ENCODE results near the gene LZTR1.

The LZTR1 gene

DNA sequence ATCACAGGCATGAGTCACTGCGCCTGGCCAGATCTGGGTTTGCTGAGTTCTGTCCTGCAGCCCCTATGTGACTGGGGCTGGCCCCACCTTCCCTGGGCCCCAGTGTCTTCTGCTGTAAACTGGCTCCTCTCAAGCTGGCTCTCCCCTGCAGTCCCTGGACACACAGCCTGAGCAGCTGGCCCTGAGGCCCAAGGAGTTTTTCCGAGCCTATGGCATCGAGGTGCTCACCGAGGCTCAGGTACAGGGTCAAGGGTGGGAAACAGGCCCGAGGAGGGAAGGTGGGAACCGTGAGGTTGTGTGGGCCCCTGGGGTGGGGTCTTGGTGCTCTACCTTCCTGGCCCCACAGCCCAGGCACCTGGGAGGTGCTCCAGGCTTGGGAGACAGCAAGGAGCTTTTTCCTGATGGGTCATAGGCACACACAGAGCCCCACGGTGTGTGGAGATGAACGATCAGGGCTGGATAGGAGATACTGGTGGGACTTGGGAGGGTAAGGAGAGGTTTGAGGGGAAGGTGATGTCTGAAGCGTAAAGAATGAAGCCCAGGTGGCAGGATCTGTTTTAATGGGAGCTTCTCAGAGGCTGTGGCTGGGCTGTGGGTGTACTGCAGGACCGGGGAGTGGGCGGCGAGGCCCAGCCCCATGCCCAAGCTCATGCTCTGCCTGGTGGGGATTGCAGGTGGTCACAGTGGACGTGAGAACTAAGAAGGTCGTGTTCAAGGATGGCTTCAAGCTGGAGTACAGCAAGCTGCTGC is 6.4 kb upstream of the LZTR1 start:
- peaks cover 11% of the 10 kb centered on the region for H3K27me3 Mint-ChIP-seq
- ATAC-seq (replicated peaks; ENCODE audit: extremely low read depth, poor library complexity, severe bottlenecking) (no peak), DNase-seq (ENCODE audit: low spot score in 2 of 2) (no peak)
- H3K27ac Mint-ChIP-seq (ENCODE audit: low read depth), result no peak overlapping the region
- no peaks in the 10 kb centered on the region for H3K9me3 Mint-ChIP-seq
- H3K36me3 Mint-ChIP-seq (ENCODE audit: insufficient read depth), result peaks cover 2% of the 10 kb centered on the region
- no peak overlapping the region for H3K4me3 Mint-ChIP-seq
- peaks cover 10% of the 10 kb centered on the region for H3K4me1 Mint-ChIP-seq

DNA sequence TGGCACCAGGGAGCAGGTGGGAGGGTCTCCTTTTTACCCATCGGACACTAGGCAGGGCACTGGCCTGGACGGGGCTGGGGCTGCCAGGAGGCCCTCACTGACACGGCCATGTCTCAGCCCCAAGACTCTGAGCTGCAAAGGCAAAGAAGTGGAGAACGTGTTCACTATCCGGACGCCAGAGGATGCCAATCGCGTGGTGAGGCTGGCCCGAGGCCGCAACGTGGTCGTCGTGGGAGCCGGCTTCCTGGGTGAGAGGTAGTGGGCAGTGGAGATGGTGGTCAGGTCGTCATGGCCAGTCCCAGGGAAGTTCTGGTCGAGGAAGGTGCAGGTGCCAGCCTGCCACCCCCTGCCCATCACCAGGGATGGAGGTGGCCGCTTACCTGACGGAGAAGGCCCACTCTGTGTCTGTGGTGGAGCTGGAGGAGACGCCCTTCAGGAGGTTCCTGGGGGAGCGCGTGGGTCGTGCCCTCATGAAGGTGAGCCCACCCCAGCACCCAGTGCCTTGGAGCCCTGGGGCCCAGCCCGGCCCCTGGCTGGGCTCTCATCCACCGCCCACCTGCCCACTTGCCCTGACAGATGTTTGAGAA is 5.7 kb upstream of the LZTR1 start:
- Mint-ChIP-seq H3K9me3 (no peaks in the 10 kb centered on the region), H3K4me1 (peaks cover 13% of the 10 kb centered on the region), H3K27me3 (peaks cover 11% of the 10 kb centered on the region), H3K36me3 (ENCODE audit: insufficient read depth) (peaks cover 5% of the 10 kb centered on the region), H3K4me3 (no peak overlapping the region), H3K27ac (ENCODE audit: low read depth) (no peak overlapping the region)
- ATAC-seq (replicated peaks; ENCODE audit: extremely low read depth, poor library complexity, severe bottlenecking) (no peak), DNase-seq (ENCODE audit: low spot score in 2 of 2) (no peak)

- Mint-ChIP-seq H3K27me3 (peaks cover 11% of the 10 kb centered on the region), H3K36me3 (ENCODE audit: insufficient read depth) (peaks cover 10% of the 10 kb centered on the region), H3K27ac (ENCODE audit: low read depth) (no peak overlapping the region), H3K9me3 (no peaks in the 10 kb centered on the region), H3K4me1 (peaks cover 16% of the 10 kb centered on the region), H3K4me3 (no peak overlapping the region)
- DNase-seq (ENCODE audit: low spot score in 2 of 2), result no peak
- ATAC-seq (replicated peaks; ENCODE audit: extremely low read depth, poor library complexity, severe bottlenecking), result no peak
These were observed 5.1 kb upstream of the LZTR1 start for GRCh38 chr22:20977019-20977418.

DNA sequence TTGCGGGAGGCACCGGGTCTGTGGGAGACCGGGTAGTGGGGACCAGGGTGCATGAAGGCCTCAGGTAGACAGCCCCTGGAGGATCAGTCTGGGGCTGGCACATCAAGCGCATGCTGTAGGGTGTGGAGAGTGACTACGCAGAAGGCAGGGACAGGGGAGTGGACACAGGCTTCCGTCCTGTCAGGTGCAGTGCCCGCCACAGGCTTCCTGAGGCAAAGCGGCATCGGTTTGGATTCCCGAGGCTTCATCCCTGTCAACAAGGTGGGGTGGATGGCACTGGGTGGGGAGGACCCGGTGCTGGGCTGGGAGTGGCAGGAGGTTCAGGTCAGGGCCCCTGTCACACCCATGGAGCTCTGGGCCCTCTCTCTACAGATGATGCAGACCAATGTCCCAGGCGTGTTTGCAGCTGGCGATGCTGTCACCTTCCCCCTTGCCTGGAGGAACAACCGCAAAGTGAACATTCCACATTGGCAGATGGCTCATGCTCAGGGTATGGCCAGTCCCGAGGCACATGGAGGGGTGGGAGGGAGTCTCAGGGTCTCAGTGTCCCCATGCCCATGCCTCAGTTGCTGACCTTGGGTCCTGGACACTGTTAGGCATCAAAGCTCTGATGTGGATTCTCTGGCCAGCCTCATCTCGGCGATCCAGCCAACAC is 4.5 kb upstream of the LZTR1 start:
- peaks cover 13% of the 10 kb centered on the region for H3K36me3 Mint-ChIP-seq (ENCODE audit: insufficient read depth)
- DNase-seq (ENCODE audit: low spot score in 2 of 2) (no peak), ATAC-seq (replicated peaks; ENCODE audit: extremely low read depth, poor library complexity, severe bottlenecking) (no peak)
- H3K27ac Mint-ChIP-seq (ENCODE audit: low read depth), result no peak overlapping the region
- H3K9me3 Mint-ChIP-seq, result no peaks in the 10 kb centered on the region
- H3K4me1 Mint-ChIP-seq, result peaks cover 20% of the 10 kb centered on the region
- H3K4me3 Mint-ChIP-seq, result no peak overlapping the region
- H3K27me3 Mint-ChIP-seq, result peaks cover 11% of the 10 kb centered on the region

DNA sequence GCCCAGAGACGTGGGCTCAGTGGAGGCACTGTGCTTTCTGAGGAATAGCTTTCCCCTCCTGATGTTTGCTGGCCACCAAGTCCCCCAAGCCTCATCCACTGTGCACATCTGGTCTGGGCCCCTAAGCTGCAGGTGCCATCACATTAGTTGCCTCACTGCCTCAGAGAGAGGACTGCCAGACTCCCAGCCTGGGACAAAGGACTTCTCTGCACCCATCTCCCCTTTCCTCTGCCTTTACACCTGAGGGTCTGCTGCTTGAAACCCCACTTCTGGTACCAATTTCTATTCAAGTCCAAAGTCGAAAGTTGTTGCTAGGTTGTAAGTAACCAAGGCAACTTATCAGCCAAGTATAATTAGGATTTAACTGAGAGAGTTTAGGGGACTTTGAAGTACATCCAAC is 3.7 kb upstream of the LZTR1 start:
- Mint-ChIP-seq H3K4me1 (peaks cover 25% of the 10 kb centered on the region), H3K9me3 (no peaks in the 10 kb centered on the region), H3K36me3 (ENCODE audit: insufficient read depth) (peaks cover 15% of the 10 kb centered on the region), H3K27me3 (peaks cover 11% of the 10 kb centered on the region), H3K27ac (ENCODE audit: low read depth) (no peak overlapping the region), H3K4me3 (no peak overlapping the region)
- DNase-seq (ENCODE audit: low spot score in 2 of 2) (no peak), ATAC-seq (replicated peaks; ENCODE audit: extremely low read depth, poor library complexity, severe bottlenecking) (no peak)

GRCh38 chr22:20979243-20979809 is 2.8 kb upstream of the LZTR1 start:
- Mint-ChIP-seq H3K4me1 (peaks cover 33% of the 10 kb centered on the region), H3K36me3 (ENCODE audit: insufficient read depth) (peaks cover 17% of the 10 kb centered on the region), H3K27me3 (peaks cover 11% of the 10 kb centered on the region), H3K27ac (ENCODE audit: low read depth) (peak overlapping the region; percentile 75), H3K9me3 (no peaks in the 10 kb centered on the region), H3K4me3 (no peak overlapping the region)
- DNase-seq (ENCODE audit: low spot score in 2 of 2) (no peak), ATAC-seq (replicated peaks; ENCODE audit: extremely low read depth, poor library complexity, severe bottlenecking) (no peak)

GRCh38 chr22:20979940-20980453 is 2.1 kb upstream of the LZTR1 start:
- Mint-ChIP-seq H3K27me3 (peaks cover 11% of the 10 kb centered on the region), H3K9me3 (no peaks in the 10 kb centered on the region), H3K4me3 (no peak overlapping the region), H3K27ac (ENCODE audit: low read depth) (peak overlapping the region; percentile 86), H3K36me3 (ENCODE audit: insufficient read depth) (peaks cover 17% of the 10 kb centered on the region), H3K4me1 (peaks cover 33% of the 10 kb centered on the region)
- no peak for ATAC-seq (replicated peaks; ENCODE audit: extremely low read depth, poor library complexity, severe bottlenecking)
- DNase-seq (ENCODE audit: low spot score in 2 of 2), result no peak

DNA sequence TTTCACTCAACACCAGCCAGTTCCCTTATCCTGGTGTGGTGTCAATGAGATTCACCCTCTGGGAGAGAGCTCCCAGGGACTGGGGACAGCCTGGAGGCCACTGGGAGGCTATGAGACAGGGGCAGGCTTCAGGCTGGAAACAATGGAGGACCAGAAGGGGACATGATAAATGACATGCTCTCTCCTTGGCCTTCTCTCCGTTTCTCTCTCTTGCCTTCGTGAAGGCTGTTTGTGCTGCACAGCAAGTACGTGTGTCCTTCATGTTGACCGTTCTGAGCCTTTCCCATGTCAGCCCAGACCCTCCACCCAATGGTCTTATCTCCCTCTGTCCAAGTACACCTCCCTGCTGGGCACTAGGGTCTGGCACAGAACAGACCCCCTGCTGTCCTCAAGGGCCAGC is 1.6 kb upstream of the LZTR1 start:
- Mint-ChIP-seq H3K27me3 (peaks cover 8% of the 10 kb centered on the region), H3K9me3 (no peaks in the 10 kb centered on the region), H3K27ac (ENCODE audit: low read depth) (peak overlapping the region; percentile 86), H3K36me3 (ENCODE audit: insufficient read depth) (peaks cover 17% of the 10 kb centered on the region), H3K4me1 (peaks cover 33% of the 10 kb centered on the region), H3K4me3 (peak overlapping the region; percentile 90)
- DNase-seq (ENCODE audit: low spot score in 2 of 2) (no peak), ATAC-seq (replicated peaks; ENCODE audit: extremely low read depth, poor library complexity, severe bottlenecking) (no peak)

GRCh38 chr22:20980938-20981722 is 967 bp upstream of the LZTR1 start:
- DNase-seq (ENCODE audit: low spot score in 2 of 2) (no peak), ATAC-seq (replicated peaks; ENCODE audit: extremely low read depth, poor library complexity, severe bottlenecking) (no peak)
- Mint-ChIP-seq H3K4me3 (peak overlapping the region; percentile 90), H3K36me3 (ENCODE audit: insufficient read depth) (peaks cover 17% of the 10 kb centered on the region), H3K4me1 (peaks cover 33% of the 10 kb centered on the region), H3K9me3 (no peaks in the 10 kb centered on the region), H3K27me3 (peaks cover 1% of the 10 kb centered on the region), H3K27ac (ENCODE audit: low read depth) (peak overlapping the region; percentile 86)

GRCh38 chr22:20982563-20982882 is 426 bp downstream of the LZTR1 start:
- peaks cover 26% of the 10 kb centered on the region for H3K36me3 Mint-ChIP-seq (ENCODE audit: insufficient read depth)
- DNase-seq (ENCODE audit: low spot score in 2 of 2), result no peak
- H3K27me3 Mint-ChIP-seq, result no peaks in the 10 kb centered on the region
- no peaks in the 10 kb centered on the region for H3K9me3 Mint-ChIP-seq
- ATAC-seq (replicated peaks; ENCODE audit: extremely low read depth, poor library complexity, severe bottlenecking), result no peak
- H3K4me3 Mint-ChIP-seq, result peak overlapping the region; percentile 90
- peaks cover 33% of the 10 kb centered on the region for H3K4me1 Mint-ChIP-seq
- H3K27ac Mint-ChIP-seq (ENCODE audit: low read depth), result peak overlapping the region; percentile 86

- Mint-ChIP-seq H3K4me1 (peaks cover 33% of the 10 kb centered on the region), H3K36me3 (ENCODE audit: insufficient read depth) (peaks cover 28% of the 10 kb centered on the region), H3K4me3 (peak overlapping the region; percentile 90), H3K27ac (ENCODE audit: low read depth) (peak overlapping the region; percentile 86), H3K27me3 (no peaks in the 10 kb centered on the region), H3K9me3 (no peaks in the 10 kb centered on the region)
- no peak for DNase-seq (ENCODE audit: low spot score in 2 of 2)
- no peak for ATAC-seq (replicated peaks; ENCODE audit: extremely low read depth, poor library complexity, severe bottlenecking)
These were observed 1.1 kb downstream of the LZTR1 start for GRCh38 chr22:20983081-20983771.

DNA sequence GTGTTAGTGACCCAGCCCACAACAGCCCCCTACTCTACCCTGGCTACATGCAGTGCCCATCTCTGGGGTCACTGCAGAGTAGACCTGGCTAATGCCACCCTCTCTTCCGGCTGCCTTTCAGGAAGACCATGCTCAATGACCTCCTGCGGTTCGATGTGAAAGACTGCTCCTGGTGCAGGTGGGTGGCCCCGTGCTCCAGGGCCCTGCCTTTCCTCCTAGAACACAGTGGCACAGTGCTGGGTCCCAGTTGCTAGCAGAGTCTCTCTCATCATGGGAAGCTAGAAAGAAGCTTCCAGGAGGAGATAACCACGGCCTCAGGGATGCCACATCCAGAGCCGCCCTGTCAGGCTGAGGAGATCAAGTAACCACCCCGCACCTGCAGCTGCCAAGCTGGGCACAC is 3.6 kb downstream of the LZTR1 start:
- ATAC-seq (replicated peaks; ENCODE audit: extremely low read depth, poor library complexity, severe bottlenecking) (no peak), DNase-seq (ENCODE audit: low spot score in 2 of 2) (no peak)
- H3K27ac Mint-ChIP-seq (ENCODE audit: low read depth), result no peak overlapping the region
- H3K4me3 Mint-ChIP-seq, result no peak overlapping the region
- H3K27me3 Mint-ChIP-seq, result no peaks in the 10 kb centered on the region
- H3K4me1 Mint-ChIP-seq, result peaks cover 23% of the 10 kb centered on the region
- H3K9me3 Mint-ChIP-seq, result no peaks in the 10 kb centered on the region
- H3K36me3 Mint-ChIP-seq (ENCODE audit: insufficient read depth), result peaks cover 26% of the 10 kb centered on the region
